Measurements from ENCODE around the gene INSIG1. TPM values are rescaled to one million over a fixed set of nuclear protein-coding genes. Genes with fewer than 3 reads are reported as not detected.

INSIG1 gene
- total RNA-seq, 1 donor from 2014 or later: 302 TPM

DNA sequence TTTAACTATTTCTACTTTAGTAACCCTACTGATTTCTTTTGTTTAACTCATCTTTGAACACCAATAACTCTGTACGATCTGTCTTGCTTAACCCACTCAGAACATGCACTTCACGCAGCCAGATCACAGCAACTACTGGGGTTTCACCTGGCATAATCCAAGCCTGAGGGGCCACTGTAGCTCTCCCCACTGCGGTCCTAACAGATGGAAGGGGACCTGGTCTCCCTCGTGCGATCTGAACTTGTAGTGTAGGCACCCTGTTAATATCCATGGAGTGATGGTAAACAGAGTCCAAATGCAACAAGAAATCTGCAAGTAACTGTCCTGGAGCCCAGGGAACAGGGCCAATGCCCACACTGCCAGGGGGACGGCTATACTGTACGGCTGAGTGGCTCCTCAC, 45.5 kb downstream of the INSIG1 start:
- Histone ChIP-seq H3K27me3 (ENCODE audit: control insufficient read depth, insufficient read depth, low read length) (peaks cover 15% of the 10 kb centered on the region), H3K4me3 (ENCODE audit: low read depth, low read length) (no peak overlapping the region), H3K36me3 (ENCODE audit: control insufficient read depth, insufficient read depth, low read length) (no peaks in the 10 kb centered on the region)
- TF ChIP-seq, protein P1, sequence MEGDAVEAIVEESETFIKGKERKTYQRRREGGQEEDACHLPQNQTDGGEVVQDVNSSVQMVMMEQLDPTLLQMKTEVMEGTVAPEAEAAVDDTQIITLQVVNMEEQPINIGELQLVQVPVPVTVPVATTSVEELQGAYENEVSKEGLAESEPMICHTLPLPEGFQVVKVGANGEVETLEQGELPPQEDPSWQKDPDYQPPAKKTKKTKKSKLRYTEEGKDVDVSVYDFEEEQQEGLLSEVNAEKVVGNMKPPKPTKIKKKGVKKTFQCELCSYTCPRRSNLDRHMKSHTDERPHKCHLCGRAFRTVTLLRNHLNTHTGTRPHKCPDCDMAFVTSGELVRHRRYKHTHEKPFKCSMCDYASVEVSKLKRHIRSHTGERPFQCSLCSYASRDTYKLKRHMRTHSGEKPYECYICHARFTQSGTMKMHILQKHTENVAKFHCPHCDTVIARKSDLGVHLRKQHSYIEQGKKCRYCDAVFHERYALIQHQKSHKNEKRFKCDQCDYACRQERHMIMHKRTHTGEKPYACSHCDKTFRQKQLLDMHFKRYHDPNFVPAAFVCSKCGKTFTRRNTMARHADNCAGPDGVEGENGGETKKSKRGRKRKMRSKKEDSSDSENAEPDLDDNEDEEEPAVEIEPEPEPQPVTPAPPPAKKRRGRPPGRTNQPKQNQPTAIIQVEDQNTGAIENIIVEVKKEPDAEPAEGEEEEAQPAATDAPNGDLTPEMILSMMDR (IDR thresholded peaks at IDR 0.05; ENCODE audit: insufficient read depth, low read length, poor library complexity, severe bottlenecking): no peak
- DNase-seq (ENCODE audit: low read depth): no peak

DNA sequence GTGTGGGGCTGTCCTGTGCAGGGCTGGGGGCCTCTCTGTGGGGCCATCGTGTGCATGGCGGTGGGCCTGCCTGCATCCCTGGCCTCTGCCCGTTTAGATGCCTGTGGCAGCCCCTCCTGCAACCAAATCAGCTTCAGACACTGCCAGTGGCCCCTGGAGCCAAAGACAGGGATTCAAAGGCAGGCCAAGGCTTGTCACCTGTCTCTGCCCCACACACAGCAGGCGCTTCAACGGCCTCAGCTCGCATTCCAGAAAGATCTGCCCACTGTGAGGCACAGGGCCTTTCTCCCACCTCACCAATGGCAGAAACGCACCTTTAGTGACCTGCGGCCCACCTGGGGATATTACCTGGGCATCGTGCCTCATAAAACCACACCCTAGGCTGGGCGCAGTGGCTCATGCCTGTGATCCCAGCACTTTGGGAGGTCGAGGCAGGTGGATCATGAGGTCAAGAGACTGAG, 46.0 kb downstream of the INSIG1 start:
- TF ChIP-seq, protein P1 (IDR thresholded peaks at IDR 0.05; ENCODE audit: insufficient read depth, low read length, poor library complexity, severe bottlenecking): no peak
- no peak for DNase-seq (ENCODE audit: low read depth)
- Histone ChIP-seq H3K27me3 (ENCODE audit: control insufficient read depth, insufficient read depth, low read length) (peaks cover 13% of the 10 kb centered on the region), H3K4me3 (ENCODE audit: low read depth, low read length) (no peak overlapping the region), H3K36me3 (ENCODE audit: control insufficient read depth, insufficient read depth, low read length) (no peaks in the 10 kb centered on the region)

DNA sequence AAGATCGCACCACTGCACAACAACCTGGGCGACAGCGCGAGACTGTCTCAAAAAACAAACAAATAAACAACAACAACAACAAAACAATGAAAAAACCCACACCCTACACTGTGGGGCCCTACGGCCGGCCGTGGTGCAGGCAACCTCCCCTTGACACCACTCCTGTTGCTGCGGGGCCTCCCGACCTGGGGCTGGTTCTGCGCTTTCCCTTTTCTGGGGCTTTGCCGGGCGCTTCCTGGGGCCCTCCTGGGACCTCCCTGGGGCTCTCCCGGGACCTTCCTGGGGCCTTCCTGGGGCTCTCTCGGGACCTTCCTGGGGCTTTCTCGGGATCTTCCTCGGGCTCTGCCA, 46.6 kb downstream of the INSIG1 start:
- H3K4me3 ChIP-seq (ENCODE audit: low read depth, low read length): no peak overlapping the region
- DNase-seq (ENCODE audit: low read depth): no peak
- TF ChIP-seq, protein P1 (IDR thresholded peaks at IDR 0.05; ENCODE audit: insufficient read depth, low read length, poor library complexity, severe bottlenecking): no peak
- H3K27me3 ChIP-seq (ENCODE audit: control insufficient read depth, insufficient read depth, low read length): peaks cover 13% of the 10 kb centered on the region
- no peaks in the 10 kb centered on the region for H3K36me3 ChIP-seq (ENCODE audit: control insufficient read depth, insufficient read depth, low read length)

DNA sequence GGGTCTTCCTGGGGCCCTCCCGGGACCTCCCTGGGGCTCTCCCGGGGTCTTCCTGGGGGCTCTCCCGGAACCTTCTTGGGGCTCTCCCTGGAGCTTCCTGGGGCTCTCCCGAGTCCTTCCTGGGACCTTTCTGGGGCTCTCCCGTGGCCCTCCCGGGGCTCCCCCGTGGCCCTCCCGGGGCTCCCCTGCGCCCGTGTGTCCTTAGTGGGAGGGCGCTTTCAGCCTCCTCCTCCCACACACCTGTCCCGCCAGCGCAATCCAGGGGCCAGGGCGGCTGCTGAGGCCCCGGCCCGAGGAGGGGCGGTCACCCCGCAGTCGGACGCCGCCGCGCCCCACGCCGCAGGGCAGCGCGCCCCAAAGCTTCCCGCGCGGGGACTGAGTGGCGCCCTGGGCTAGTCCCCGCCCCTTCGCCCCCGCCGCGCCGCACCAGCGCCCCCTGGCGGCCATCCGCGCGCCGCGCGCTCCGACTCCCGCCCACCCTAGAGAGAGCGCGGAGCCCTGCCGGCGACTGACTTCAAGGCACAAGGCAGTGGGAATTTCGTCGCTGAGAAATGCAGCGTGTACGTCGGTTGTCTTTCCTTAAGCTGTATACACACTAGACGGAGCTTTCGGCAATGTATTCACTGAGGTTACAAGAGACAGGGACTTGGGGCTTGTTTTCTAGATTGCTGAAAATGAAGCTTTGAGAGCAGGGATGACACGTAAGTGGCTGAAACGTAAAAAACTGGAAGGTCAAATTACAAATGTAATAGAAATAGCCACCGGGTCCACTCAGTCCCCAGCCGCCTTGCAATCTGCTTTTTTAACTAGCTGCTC, 47.1 kb downstream of the INSIG1 start:
- peak; percentile 10 for DNase-seq (ENCODE audit: low read depth)
- Histone ChIP-seq H3K4me3 (ENCODE audit: low read depth, low read length) (peak overlapping the region; percentile 7), H3K27me3 (ENCODE audit: control insufficient read depth, insufficient read depth, low read length) (peaks cover 14% of the 10 kb centered on the region), H3K36me3 (ENCODE audit: control insufficient read depth, insufficient read depth, low read length) (no peaks in the 10 kb centered on the region)
- TF ChIP-seq, protein P1 (IDR thresholded peaks at IDR 0.05; ENCODE audit: insufficient read depth, low read length, poor library complexity, severe bottlenecking): peak; percentile 51

DNA sequence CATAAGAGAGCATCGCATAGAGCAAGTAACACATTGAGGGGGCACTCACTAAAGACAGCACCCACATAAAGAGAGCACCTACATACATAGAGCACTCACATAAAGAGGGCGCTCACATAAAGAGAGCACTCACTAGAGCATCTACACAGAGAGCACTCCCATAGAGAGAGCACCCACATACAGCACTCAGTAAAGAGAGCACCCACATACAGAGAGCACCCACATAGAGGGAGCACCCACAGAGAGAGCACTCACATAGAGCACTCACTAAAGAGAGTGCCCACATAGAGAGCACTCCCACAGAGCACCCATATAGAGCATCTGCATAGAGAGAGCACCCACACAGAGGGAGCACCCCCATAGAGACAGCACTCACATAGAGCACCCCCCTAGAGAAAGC, 47.8 kb downstream of the INSIG1 start:
- peaks cover 9% of the 10 kb centered on the region for H3K27me3 ChIP-seq (ENCODE audit: control insufficient read depth, insufficient read depth, low read length)
- TF ChIP-seq, protein P1 (IDR thresholded peaks at IDR 0.05; ENCODE audit: insufficient read depth, low read length, poor library complexity, severe bottlenecking): no peak
- DNase-seq (ENCODE audit: low read depth): no peak

DNA sequence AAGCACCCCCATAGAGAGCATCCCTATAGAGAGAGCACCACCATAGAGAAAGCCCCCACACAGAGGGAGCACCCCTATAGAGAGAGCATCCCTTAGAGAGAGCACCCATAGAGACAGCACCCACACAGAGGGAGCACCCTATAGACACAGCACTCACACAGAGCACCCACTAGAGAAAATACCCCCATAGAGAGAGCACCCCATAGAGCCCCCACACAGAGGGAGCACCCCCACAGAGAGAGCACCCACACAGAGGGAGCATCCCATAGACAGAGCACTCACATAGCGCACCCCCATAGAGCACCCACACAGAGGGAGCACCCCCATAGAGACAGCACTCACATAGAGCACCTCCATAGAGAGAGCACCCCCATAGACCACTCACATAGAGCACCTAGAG, 48.6 kb downstream of the INSIG1 start:
- no peaks in the 10 kb centered on the region for H3K36me3 ChIP-seq (ENCODE audit: control insufficient read depth, insufficient read depth, low read length)
- H3K4me3 ChIP-seq (ENCODE audit: low read depth, low read length): no peak overlapping the region
- DNase-seq (ENCODE audit: low read depth): no peak
- H3K27me3 ChIP-seq (ENCODE audit: control insufficient read depth, insufficient read depth, low read length): peaks cover 9% of the 10 kb centered on the region
- TF ChIP-seq, protein P1 (IDR thresholded peaks at IDR 0.05; ENCODE audit: insufficient read depth, low read length, poor library complexity, severe bottlenecking): no peak

More for the DNA sequence above, 47.8 kb downstream of the INSIG1 start:
- H3K36me3 ChIP-seq (ENCODE audit: control insufficient read depth, insufficient read depth, low read length): no peaks in the 10 kb centered on the region
- no peak overlapping the region for H3K4me3 ChIP-seq (ENCODE audit: low read depth, low read length)
